HG02798 (cell line): ENCODE results near the gene BCAS3.

Source experiments
- ATAC-seq: cut with Tn5 transposase; IDR thresholded peaks from one replicate; pipeline ENCODE4 v1.9.1; 2021; ENCODE audit warnings: mild to moderate bottlenecking; ENCODE audit not compliant: unreplicated experiment, poor library complexity

The BCAS3 gene

DNA sequence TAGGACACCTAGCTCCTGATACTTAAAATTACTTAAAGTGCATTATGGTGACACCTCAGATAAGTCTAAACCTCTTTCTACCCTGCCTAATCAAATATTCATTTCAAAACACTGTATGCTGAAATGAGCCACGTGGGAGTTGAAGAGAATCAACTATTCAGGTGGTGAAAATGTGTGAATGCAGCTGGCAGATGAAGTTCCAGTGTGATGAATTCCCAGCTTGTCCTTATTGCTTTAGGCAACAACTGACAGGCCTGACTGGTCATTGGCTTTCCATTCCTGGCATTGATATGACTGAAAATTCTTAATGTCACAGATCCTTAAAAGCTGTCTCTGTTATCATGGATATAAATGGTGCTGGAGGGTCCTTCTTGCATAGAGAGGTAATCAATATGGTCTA, 420.1 kb downstream of the BCAS3 start:
- ATAC-seq = no peak

DNA sequence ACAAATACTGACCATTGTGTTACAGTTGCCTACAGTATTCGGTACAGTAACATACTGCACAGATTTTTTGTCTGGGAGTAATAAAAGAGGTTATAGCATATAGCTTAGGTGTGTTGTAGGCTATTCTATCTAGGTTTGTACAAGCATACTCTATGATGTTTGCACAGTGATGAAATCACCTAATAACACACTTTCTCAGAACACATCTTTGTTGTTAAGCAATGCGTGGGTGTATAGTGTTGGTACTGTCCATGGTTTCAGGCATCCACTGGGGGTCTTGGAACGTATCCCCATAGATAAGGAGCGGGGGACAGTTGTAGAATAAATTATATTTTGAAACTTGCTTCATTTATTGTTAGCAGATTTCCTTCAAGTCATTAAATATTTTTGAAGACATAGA, 428.7 kb downstream of the BCAS3 start:
- ATAC-seq = no peak

DNA sequence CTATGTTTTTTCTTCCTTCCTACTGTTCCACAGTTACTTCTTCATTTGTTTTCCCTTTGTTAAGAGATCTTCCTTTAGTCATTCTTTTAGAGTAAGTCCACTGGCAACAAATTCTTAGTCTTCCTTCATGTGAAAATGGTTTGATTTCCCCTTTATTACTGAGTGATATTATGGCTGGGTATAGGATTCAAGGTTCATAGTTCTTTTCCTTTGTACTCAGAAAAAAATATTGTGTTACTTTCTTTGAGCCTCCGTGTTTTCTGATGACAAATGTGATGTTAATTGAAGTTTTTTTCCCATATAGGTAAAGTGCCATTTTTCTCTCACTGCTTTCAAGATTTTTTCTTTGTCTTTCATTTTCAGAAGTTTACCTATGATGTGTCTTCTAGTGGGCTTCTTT, 438.9 kb downstream of the BCAS3 start:
- no peak for ATAC-seq

DNA sequence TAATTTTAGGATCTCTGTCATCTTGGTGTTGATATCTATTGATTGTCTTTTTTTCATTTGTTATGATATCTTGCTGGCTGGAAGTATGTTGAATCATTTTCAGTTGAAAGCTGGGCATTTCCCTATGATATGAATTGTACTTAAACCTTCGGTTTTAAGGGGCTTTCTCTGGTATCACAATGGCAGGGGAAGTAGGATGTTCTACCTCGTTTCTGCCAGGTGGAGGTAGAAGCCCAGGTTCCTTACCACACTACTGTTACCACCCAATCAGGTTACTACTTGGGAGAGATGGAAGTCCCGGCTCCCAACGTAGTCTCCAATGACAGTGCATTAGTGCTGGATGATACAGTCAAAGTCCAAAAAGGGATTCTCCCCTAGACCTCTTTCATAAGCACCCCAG, 440.3 kb downstream of the BCAS3 start:
- no peak for ATAC-seq

DNA sequence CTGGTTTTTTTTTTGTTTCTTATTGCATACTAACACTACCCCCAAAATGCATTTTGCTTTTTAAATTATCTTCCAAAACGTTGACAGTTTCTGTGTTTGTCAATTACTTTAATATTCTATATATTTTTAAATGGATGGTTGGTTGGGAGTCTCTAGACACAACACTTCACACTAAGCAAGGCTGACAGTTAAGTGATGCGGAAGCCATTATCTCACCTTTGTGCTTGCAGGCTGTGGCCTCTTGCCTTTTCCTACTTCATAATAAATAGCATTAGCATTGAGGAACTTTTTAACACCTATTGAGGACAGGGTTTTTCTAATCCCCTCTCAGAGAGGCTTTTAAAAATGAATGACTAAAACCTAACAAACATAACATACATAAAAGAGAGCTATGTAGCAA, 441.2 kb downstream of the BCAS3 start:
- ATAC-seq = no peak

DNA sequence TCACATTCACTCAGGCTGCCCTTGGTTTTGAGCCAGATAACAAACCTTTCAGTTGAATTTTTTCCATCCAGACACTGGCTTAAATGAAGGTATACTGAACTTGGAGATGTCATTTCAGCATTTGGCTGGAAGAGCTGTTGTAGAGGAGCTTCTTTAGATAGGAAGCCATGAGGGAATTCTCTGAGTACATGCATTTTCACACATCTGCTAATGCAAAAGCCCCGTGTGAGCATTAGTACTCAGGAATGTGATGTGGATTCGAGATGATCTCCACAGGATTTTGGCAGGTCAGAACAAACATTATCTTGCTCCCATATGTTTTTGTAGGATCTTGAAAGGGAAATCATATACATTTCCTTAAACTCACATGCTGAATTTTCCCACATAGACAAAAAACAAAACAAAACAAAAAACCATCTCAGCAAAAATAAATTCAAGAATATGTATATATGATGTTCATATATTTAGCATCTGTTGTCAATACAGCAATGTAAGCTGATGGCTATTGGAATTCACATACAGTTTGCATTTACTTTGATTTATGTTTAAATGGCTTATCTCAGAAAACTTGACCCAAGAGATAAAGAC, 444.8 kb downstream of the BCAS3 start:
- ATAC-seq = no peak

DNA sequence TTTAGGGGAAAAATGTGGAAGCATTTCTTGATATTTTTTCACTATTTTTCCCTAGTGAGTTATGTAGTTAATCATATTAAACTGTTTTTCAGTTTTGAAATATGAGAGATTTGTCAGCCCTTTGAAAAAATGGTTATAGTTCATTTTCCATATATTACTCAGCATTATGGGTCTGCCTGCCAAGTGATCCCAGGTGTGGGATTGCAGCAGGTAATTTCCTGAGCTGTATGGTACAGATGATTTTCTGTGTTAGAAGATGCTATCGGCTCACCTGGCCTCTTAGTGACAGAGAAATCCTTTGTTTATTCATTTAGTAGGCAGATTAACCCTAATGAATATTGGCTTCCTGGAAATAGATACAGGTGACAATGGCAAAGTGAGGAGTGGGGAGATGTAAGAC, 446.9 kb downstream of the BCAS3 start:
- ATAC-seq = no peak

DNA sequence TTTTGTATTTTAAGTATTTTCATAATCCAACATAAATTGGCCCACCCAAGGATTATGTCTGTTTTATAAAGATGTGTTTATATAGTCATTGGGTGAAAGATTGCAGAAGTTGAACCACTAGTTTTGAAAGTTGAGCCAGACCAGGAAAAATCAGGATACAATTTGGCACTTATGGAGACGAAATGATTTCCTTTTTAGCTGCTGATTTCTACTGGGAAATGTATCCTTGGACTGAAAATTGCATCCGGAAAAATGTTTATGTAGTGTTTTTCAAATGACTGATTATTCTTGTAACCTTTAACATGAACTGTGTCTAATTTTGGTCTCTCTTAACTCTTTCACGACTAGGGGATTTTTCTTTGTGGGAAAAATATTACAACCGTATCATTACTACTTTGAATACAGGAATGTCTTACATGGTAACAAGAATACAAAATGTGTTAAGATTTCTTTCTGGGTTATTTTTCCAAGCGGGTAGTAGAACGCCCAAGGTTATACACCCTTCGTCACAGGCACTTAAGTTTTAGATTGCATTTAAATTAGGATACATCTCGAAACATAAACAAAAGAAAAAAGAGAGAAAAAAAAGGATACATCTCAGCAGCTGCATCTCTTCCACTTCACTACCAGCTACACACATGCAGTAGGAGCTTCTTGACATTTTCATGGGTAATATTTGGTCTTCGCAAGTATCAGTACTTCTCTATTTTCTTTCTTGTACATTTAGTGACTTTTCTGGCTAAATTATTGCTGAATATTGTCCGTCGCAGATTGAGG, 449.0 kb downstream of the BCAS3 start:
- no peak for ATAC-seq

DNA sequence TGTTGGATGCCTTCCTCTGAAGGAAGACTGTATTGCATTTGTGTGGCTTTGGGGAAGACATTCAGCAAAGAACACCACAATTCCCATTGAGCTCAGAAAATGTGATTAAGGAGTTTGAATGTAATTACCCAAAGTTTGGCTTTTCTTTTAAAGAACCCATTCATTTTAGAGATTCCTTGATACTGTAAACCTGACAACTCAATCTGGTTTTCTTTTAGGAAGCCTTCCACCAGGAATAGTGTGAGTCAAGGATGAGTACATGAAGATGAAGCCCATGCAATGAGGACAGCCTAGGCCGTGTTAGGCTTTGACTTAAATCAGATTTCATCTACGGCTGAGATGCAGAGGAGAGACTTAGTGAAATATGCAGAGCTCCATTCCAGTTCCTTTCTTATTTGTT, 450.3 kb downstream of the BCAS3 start:
- no peak for ATAC-seq

DNA sequence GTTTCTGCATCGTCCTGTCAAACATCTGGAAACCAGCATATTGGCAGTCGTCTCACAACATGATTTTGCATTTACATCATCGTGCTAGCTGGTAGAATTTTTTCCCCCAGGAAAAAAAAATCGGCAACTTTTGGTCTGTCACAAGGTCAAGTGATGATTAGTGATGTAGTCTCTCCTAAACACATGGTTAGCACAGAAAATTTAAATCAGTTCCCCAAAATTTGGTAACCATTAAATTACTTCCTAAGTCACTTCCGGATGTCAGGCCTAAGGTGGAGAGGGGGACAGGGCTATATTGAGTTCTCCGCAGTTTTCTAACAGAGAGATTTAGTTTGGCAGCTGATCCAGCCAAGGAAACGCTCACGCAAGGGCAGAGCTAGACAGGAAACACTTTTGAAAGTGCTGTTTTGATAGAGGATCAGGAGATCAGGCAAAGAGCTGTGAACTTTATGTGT, 451.0 kb downstream of the BCAS3 start:
- no peak for ATAC-seq

DNA sequence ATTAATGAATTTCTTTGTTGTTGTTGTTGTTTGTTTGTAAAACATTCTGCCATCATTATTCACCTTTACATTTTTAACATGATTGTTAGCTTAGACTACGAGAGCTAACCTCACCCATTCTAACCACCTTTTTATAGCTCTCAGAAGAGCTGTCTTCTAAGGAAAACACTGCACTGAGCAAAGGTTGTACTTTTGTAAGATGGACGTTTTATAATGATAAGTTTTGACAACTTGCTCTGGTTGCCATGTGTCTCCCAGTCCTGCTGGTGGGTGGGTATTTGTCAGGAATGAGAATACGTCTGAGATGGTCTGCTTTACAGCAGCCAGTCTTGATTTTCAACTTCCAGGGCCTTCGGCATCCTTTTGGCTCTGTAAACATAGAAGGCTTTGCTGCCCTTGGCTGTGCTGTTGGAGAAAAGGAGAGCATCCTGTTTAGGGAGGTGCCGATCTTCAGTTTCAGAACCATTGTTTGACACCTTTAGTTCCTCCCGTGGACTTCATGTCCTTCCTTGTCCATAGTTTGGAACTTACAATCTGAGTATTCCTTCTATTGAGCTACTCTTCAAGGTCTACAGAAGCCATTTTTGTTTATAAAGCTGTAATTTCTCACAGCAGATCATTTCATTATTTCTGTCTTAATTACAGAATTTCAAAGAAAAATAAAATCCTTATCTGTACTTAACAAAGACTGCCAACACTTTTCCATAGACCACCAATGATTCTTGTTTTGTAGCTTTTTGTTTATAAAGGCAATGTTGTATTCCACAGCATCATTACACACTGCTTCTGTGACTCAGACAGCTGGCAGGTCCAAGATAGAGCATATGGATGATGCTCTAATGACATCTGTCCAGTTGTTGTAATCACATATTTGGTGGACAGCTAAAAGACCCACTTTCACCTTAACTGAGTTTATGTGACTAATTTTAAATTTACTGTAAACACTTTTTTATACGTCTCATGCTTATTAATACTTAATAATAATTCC, 451.9 kb downstream of the BCAS3 start:
- no peak for ATAC-seq

DNA sequence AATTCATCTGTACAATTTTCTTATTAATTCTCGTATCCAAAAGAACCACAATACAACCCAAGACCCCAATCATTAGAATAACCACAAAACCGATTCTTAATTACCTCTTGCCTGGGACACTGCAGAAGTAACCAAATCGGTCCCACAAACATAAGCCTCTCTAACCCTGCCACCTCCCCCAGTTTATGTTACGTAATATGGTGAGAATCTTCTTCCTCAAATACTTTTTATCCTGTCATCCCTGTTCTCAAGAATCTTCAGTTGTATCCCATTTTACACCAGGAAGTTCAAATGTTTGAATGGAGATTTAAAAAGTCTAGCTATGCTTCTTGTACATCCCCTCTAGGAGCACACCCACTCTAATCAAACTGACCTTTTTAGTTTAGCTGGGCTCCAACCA, 452.7 kb downstream of the BCAS3 start:
- ATAC-seq = no peak

DNA sequence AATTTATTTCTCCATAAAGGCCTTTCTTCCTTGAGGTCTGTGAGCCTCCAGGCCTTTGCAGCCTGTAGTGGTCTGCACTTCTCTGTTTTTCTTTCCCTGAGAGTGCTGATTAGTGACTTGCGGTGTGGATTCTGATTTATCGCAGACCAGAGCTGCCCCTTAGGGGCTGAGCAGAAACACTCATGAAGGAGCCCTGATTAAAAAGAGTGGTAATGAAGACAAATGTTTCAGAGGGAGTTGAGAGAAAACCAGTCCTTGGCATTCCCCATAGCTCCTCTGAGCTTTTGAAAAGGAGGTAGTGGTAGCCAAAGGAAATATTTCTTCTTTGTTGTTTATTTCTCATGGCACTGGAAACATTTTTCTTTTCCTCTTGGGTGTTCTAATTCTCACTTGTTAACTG, 453.9 kb downstream of the BCAS3 start:
- no peak for ATAC-seq

DNA sequence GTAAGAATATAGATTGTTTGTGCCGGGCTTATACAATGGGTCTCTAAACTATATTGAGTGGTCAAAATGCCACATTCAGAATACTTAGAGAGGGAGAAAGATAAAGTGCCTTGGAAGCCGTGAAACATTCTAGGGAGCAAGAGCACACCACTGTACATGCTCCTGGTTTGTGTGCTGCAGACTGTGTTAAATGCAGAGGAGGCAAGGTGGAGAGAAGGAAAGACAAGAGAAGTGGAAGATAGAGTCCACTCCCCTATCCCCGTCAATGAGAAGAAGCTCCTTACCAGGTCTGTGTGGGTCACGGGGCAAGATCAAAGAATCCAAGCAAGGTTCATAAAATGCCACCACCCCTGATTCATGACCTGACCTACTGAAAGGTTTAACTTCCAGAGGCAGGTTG, 454.9 kb downstream of the BCAS3 start:
- ATAC-seq = no peak

DNA sequence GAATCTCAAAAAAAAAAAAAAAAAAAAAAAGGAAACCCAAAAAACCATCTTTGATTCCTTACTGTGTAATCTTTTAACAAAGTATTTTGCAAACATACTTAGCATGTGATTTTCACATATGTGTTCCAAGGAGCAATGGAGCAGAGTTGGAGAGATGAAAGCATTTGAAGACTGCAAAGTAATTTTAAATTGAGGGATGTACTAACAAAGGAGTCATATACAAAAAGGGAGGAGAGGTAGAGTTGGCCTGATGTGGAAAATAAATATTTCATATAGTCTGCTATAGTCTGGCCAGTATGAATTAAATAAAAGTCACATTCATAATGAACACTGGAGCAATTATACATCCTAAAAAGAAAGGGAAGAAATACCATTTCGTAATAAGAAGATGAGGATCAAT, 456.2 kb downstream of the BCAS3 start:
- no peak for ATAC-seq

DNA sequence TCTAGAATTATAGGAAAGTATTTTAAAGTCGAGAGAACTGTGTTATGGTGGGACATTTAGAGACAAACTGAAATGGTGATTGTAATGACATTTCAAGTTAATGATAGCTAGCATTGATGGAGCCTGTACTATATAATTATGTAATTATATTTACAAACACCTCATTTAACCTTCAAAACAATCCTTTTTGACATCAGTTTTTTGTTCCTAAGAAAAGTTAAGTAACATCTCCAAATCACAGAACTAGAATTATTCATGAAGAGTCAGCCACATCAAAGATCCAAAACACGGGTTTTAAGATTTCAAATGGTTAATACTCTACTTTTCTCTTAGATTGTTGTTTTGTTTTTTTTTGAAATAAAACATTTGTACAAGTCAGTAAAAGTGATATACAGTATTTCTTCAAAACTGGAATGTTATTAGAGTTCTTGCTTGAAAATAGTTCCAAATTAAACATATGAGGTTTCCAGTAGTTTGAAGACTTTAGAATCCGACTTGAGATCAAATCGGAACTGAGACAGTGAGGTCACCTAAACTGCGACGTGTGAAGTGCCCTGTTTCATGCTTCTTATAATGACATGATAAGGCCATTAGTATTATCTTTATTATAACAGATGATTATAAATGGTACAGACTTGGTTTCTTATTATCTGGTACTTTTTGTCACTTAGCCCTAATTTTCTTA, 457.0 kb downstream of the BCAS3 start:
- ATAC-seq = no peak

DNA sequence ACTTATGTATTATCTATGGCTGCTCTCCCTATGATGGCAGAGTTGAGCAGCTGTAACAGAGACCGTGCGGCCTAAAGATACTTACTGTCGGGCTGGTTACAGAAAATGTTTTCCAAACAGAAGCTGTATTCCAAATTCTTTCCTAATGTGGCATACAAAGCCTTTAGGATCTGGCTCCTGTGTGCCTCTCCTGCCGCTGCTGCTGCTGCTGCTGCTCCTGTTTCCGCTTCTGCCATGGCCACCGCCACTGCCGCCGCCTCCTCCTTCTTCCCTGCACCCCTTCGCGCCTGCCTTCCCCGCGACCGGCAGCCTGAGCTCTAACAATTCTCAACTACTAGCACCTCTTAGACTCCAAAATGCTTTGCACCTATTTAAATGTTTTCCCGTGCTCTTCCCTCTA, 458.1 kb downstream of the BCAS3 start:
- no peak for ATAC-seq

DNA sequence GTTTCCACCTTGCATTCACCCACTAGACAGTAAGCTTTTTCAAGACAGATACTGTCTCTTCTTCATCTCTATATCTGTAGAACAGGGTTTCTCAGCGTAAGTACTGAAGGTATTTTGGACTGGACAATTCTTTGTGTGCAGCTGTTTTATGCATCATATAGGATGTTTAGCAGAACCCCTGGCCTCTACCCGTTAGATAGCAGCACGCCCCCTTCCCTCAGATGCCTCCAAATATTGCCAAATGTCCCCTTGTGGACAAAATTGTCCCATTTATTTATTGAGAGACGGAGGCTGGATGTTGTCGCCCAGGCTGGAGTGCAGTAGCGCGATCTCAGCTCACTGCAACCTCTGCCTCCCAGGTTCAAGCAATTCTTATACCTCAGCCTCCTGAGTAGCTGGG, 458.6 kb downstream of the BCAS3 start:
- no peak for ATAC-seq

DNA sequence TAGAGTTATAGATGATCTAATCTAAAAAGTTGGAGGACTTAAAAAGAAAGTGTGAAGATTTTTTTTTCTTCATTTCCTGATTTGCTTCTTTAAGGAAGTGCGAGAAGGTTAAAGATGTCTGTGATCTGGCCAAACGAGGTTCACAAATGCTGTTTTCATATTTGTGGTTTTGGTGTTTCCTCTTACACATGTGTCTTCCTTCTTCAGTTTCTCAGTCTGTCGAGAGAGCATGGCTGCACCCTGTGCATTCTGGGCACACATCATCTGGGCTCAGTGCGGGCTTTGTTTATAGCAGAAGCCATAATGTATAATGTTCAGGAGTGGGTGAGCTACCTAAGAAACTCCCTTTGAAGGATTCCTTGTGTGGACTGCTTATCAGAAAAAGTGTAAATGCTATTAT, 461.6 kb downstream of the BCAS3 start:
- ATAC-seq = peak; percentile 90

DNA sequence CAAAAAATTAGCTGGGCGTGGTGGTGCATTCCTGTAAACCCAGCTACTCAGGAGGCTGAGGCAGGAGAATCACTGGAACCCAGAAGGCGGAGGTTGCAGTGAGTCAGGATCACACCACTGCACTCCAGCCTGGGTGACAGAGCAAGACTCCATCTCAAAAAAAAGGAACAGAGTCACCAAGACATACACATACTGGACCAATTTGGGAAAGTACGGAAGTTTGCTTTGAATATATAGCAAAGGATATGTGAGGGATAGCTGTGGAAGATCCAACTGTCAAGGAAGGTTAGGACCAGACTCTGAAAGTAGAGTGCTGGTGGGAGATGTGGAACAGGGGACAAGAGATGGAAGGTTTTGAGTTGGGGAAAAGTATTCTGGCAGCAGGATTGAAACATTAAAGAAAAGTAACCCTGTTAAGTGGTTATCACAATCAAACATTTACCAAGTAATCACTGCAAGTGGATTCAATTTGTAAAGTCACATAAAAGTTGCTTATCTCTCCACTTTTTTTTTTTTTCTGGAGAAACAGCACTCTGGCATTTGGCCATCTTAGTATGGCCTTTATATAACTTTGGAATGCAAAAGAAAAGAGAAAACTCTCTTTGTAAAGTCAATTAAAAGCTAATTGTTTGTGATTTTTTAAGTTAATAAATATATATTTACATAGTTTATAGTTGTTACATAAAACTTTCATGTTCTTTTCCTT, 462.6 kb downstream of the BCAS3 start:
- no peak for ATAC-seq
